Right lobe of liver (tissue), 4 donors: ENCODE data around the gene CD47.

Experiments used
- CTCF ChIP-seq, 4 donors: fragments of 200-600 bp in 3 of 4; fragments of 450-650 bp in 1 of 4; IDR thresholded peaks; one replicate each; pipeline versions ENCODE4 v1.5.1 to v1.8.0; 2016 to 2022; ENCODE audit warnings: antibody characterized with exemption in 4 of 4, mild to moderate bottlenecking in 2 of 4
- POLR2A ChIP-seq: fragments of 450-650 bp; IDR thresholded peaks from one replicate; pipeline ENCODE4 v1.6.1; 2017; ENCODE audit warnings: antibody characterized with exemption, mild to moderate bottlenecking
- donor health status: DM: no; HTN: no; CAD: no.
- donor health status: DM: no; HTN: no; CAD: no.
- donor health status: DM: no; HTN: yes; CAD: no.

- TF ChIP-seq CTCF (IDR thresholded peaks at IDR 0.05) = no peak
- TF ChIP-seq POLR2A = no peak
Observed at GRCh38 chr3:108065096-108065495, 25.7 kb downstream of the CD47 start.
